HepG2 (cell line): ENCODE measurements around the gene LITAF. TPM values are rescaled to one million over a fixed set of nuclear protein-coding genes. Genes with fewer than 3 reads are reported as not detected.

Source experiments
- ATAC-seq: fragments of 200-7000 bp; cut with Tn5 transposase; 3 replicates; pipeline ENCODE4 v1.9.1; 2020; ENCODE audit warnings: mild to moderate bottlenecking, moderate library complexity
- BruUV-seq: library from RNA; stranded (reverse); fragments of 400-500 nt; replicated peaks from 2 replicates; lab custom pipeline; 2021; lab: Mats Ljungman, UMichigan
- CTCF ChIA-PET: fragments of 300-600 bp; formaldehyde crosslinking; extraction: SDS; loops from one replicate; lab custom pipeline; 2021; ENCODE audit warnings: low total read pairs, inconsistent platforms, low intra/inter-chr PET ratio; lab: Yijun Ruan, JAX
- POLR2A ChIA-PET: fragments of 350-600 bp; sonication (Branson Sonifier 250); formaldehyde crosslinking; loops from one replicate; lab custom pipeline; 2020; ENCODE audit warnings: antibody characterized with exemption, inconsistent platforms; lab: Yijun Ruan, JAX
- DNase-seq: peaks from one replicate; pipeline ENCODE4 v3.0.0-alpha.2; 2015; ENCODE audit warnings: low spot score
- FAIRE-seq: peaks from 3 replicates; lab custom pipeline; 2011; peaks lifted over from hg19 to GRCh38; lab: Jason Lieb, UNC
- H2AFZ ChIP-seq: one replicate; pipeline ENCODE4 v1.6.1; 2011; ENCODE audit warnings: low read length, inconsistent platforms
- H3K27ac ChIP-seq: fragments of 300-600 bp; 3 replicates; pipeline ENCODE4 v1.8.0; 2011; ENCODE audit warnings: mixed run types, mild to moderate bottlenecking, mixed read lengths, low read length, inconsistent platforms; ENCODE audit not compliant: insufficient read depth; ENCODE audit errors: extremely low read length
- H3K27me3 ChIP-seq, 2 experiments: fragments of 200-600 bp in 1 of 2; 2 replicates in 1 of 2; 3 replicates in 1 of 2; pipeline versions ENCODE4 v1.6.0 to v1.8.0; 2011; ENCODE audit warnings: low read length in 2 of 2, mild to moderate bottlenecking in 2 of 2, moderate library complexity in 2 of 2, inconsistent platforms in 1 of 2; ENCODE audit not compliant: insufficient read depth in 2 of 2, control insufficient read depth in 1 of 2
- H3K36me3 ChIP-seq, 2 experiments: fragments of 200-600 bp in 1 of 2; replicated peaks in 1 of 2; 2 replicates in 1 of 2; 3 replicates in 1 of 2; pipeline versions ENCODE4 v1.5.1 to v1.8.0; 2011; ENCODE audit warnings: low read length in 2 of 2, inconsistent platforms in 1 of 2; ENCODE audit not compliant: insufficient read depth in 2 of 2, control insufficient read depth in 1 of 2
- H3K4me1 ChIP-seq: 2 replicates; pipeline ENCODE4 v1.5.1; 2012; ENCODE audit warnings: low read length, inconsistent platforms; ENCODE audit not compliant: insufficient read depth
- H3K4me2 ChIP-seq: 2 replicates; pipeline ENCODE4 v1.6.0; 2011; ENCODE audit warnings: low read depth, low read length, inconsistent platforms
- H3K4me3 ChIP-seq, 3 experiments: fragments of 200-600 bp in 1 of 3; sonication (generic), shearing (Covaris generic) in 1 of 3; replicated peaks in 1 of 3; 2 replicates each; pipeline ENCODE4 v1.5.1; 2011 to 2016; ENCODE audit warnings: low read length in 3 of 3, inconsistent platforms in 2 of 3, low read depth in 2 of 3, mild to moderate bottlenecking in 2 of 3, control low read depth in 1 of 3, mixed read lengths in 1 of 3; ENCODE audit not compliant: insufficient read depth in 1 of 3
- H3K79me2 ChIP-seq: one replicate; pipeline ENCODE4 v1.6.1; 2011; ENCODE audit warnings: low read length, inconsistent platforms; ENCODE audit not compliant: insufficient read depth
- H3K9ac ChIP-seq: 2 replicates; pipeline ENCODE4 v1.6.0; 2011; ENCODE audit warnings: mild to moderate bottlenecking, low read depth, low read length, inconsistent platforms; ENCODE audit not compliant: insufficient read depth
- H3K9me3 ChIP-seq: 2 replicates; pipeline ENCODE4 v1.5.1; 2012; ENCODE audit warnings: mild to moderate bottlenecking, low read length
- H4K20me1 ChIP-seq: 2 replicates; pipeline ENCODE4 v1.6.0; 2011; ENCODE audit warnings: inconsistent platforms, mild to moderate bottlenecking, low read length, moderate library complexity; ENCODE audit not compliant: insufficient read depth
- CEBPG ChIP-seq: IDR thresholded peaks from 2 replicates; pipeline ENCODE4 v1.6.1; 2016
- IKZF4 ChIP-seq: sonication (generic); formaldehyde crosslinking; IDR thresholded peaks from 2 replicates; pipeline ENCODE4 v1.5.1; 2020; ENCODE audit warnings: borderline replicate concordance, mild to moderate bottlenecking, low read depth, missing genetic modification reagents; ENCODE audit errors: not compliant biosample characterization
- PHF21A ChIP-seq: sonication (generic); formaldehyde crosslinking; IDR thresholded peaks from 2 replicates; pipeline ENCODE4 v1.5.0; 2020; ENCODE audit warnings: mild to moderate bottlenecking, missing genetic modification reagents
- ZNF337 ChIP-seq: sonication (generic); formaldehyde crosslinking; IDR thresholded peaks from 2 replicates; pipeline ENCODE4 v1.5.1; 2020; ENCODE audit warnings: missing genetic modification reagents, low read depth, mild to moderate bottlenecking, borderline replicate concordance
- ZNF598 ChIP-seq: sonication (generic); formaldehyde crosslinking; IDR thresholded peaks from 2 replicates; pipeline ENCODE4 v1.5.1; 2020; ENCODE audit warnings: mild to moderate bottlenecking, missing genetic modification reagents, borderline replicate concordance
- ZNF674 ChIP-seq: sonication (generic); formaldehyde crosslinking; IDR thresholded peaks from 2 replicates; pipeline ENCODE4 v1.5.0; 2020; ENCODE audit warnings: low read depth, mild to moderate bottlenecking, missing genetic modification reagents
- ZNF839 ChIP-seq: sonication (generic); formaldehyde crosslinking; IDR thresholded peaks from 2 replicates; pipeline ENCODE4 v1.4.0; 2020; ENCODE audit warnings: missing genetic modification reagents, mild to moderate bottlenecking, borderline replicate concordance
- WGBS: methylation state at CpG from one replicate; pipeline ENCODE4 v1.1.6; 2017; ENCODE audit warnings: low lambda C conversion rate; 5-methylcytosine and 5-hydroxymethylcytosine counted together
- in situ Hi-C: cut with HindIII; loops from 2 replicates; pipeline ENCODE4 v1.10.0; 2017; ENCODE audit warnings: low pct_unique_long_range_greater_than_20kb; ENCODE audit not compliant: extremely low pct_ligation_motif_present
- intact Hi-C: fragments of 100-400 bp; cut with micrococcal nuclease; formaldehyde crosslinking; loops from one replicate; pipeline ENCODE4 v1.10.0; 2022; ENCODE audit not compliant: unreplicated experiment
- polyA plus RNA-seq, 8 experiments: library from polyadenylated mRNA; depleted of rRNA in 3 of 8; stranded (reverse) in 7 of 8; unstranded in 1 of 8; fragments of >200 nt; fragmentation: Illumina TruSeq in 4 of 8; extraction: Trizol in 4 of 8; gene quantifications; 2 replicates each; pipeline versions ENCODE4 v1.2.1 to v1.2.3, GENCODE V29; 2011 to 2016; ENCODE audit warnings: low read depth in 4 of 8, missing spikeins in 1 of 8, mixed read lengths in 1 of 8; ENCODE audit not compliant: insufficient read depth in 1 of 8
- total RNA-seq, 5 experiments: library from RNA; depleted of rRNA; stranded (reverse); fragments of >200 nt; fragmentation: Illumina TruSeq; extraction: Trizol; gene quantifications; 2 replicates each; pipeline ENCODE4 v1.2.3, GENCODE V29; 2016; ENCODE audit warnings: low read depth in 1 of 5

The LITAF gene
- total and polyA plus RNA-seq, 2 of the 13 experiments (the other 11 are each of a cell fraction or from before 2014, with no cell fraction given), result 80.1 to 141 TPM

- POLR2A ChIA-PET, result interaction anchor here (1.5 to 1.9 kb wide), 3 partner anchors 8 to 214 kb away, joined by 5 to 16 read pairs (median 14); partner anchors contain the start of genes TXNDC11 and ZC3H7A
- H3K4me1 ChIP-seq, result peaks cover 76% of the 10 kb centered on the region
- WGBS, result 85% methylated on average over 7 of the region's 7 CpGs
- in situ Hi-C loops (no loop called here), intact Hi-C loops (loop anchor here (10.0 kb wide), 1 partner anchor 212 kb away; the partner anchor contains the start of gene ZC3H7A)
- H3K4me3 ChIP-seq, result no peak overlapping the region
- CTCF ChIA-PET, result no interaction called here
- peak overlapping the region; percentile 1; the same call in 1 of the 2 replicates for H3K9ac ChIP-seq
- H2AFZ ChIP-seq, result no peak overlapping the region
- DNase-seq (no peak), ATAC-seq (no peak), FAIRE-seq (no peak)
- peaks cover 26% of the 10 kb centered on the region for H4K20me1 ChIP-seq
- no peaks in the 10 kb centered on the region for H3K36me3 ChIP-seq
- H3K27me3 ChIP-seq, result peaks cover 0 to 7% of the 10 kb centered on the region in 2 experiments; a peak in 2 of 5 replicates
- H3K9me3 ChIP-seq, result no peaks in the 10 kb centered on the region
- no TSS peak for BruUV-seq
- H3K27ac ChIP-seq, result no peak overlapping the region
- peak overlapping the region; percentile 93 for H3K4me2 ChIP-seq
- peaks cover 74% of the 10 kb centered on the region for H3K79me2 ChIP-seq
- TF ChIP-seq ZNF674 (CRISPR knock-in tag) (no peak), ZNF337 (CRISPR knock-in tag) (0 out of 2 replicates have a peak, but pooled peaks have one; percentile 2), ZNF839 (CRISPR knock-in tag) (no peak), PHF21A (CRISPR knock-in tag) (0 out of 2 replicates have a peak, but pooled peaks have one; percentile 0), CEBPG (CRISPR knock-in tag) (peak; percentile 23; the same call in 1 of the 2 replicates), ZNF598 (CRISPR knock-in tag) (no peak), IKZF4 (CRISPR knock-in tag) (peak; percentile 55)
Observed at GRCh38 chr16:11583166-11583565, 3.6 kb downstream of the LITAF start.
